K562 (cell line): ENCODE measurements around the gene RPTOR.

Experiments used
- CAMTA2 ChIP-seq: fragments of 250-450 bp; sonication (Bioruptor Pico); conservative IDR thresholded peaks from 2 replicates; pipeline ENCODE4 v1.5.1; 2022
- CBX5 ChIP-seq: IDR thresholded peaks from 2 replicates; pipeline ENCODE4 v1.6.1; 2014; ENCODE audit warnings: low read depth, borderline replicate concordance
- ILK ChIP-seq: fragments of 450-650 bp; IDR thresholded peaks from 2 replicates; pipeline ENCODE4 v1.6.1; 2016; ENCODE audit warnings: missing genetic modification characterization, low read depth, mild to moderate bottlenecking, missing compliant biosample characterization, moderate library complexity, borderline replicate concordance
- NONO ChIP-seq, 2 experiments: fragments of 200-400 bp in 1 of 2; fragments of 450-650 bp in 1 of 2; formaldehyde crosslinking in 1 of 2; IDR thresholded peaks; 2 replicates each; pipeline ENCODE4 v1.6.1; 2017; ENCODE audit warnings: low read depth in 2 of 2, mild to moderate bottlenecking in 2 of 2, moderate library complexity in 2 of 2, low read length in 1 of 2
- TFAM ChIP-seq: fragments of 250-450 bp; sonication (Bioruptor Pico); conservative IDR thresholded peaks from 2 replicates; pipeline ENCODE4 v1.5.0; 2021; ENCODE audit warnings: mild to moderate bottlenecking, moderate library complexity
- TRIM28 ChIP-seq: fragments of 450-650 bp; IDR thresholded peaks from 2 replicates; pipeline ENCODE4 v1.6.1; 2017
- ZBTB33 ChIP-seq: sonication (generic); formaldehyde crosslinking; IDR thresholded peaks from 2 replicates; pipeline ENCODE4 v1.8.1; 2023; ENCODE audit warnings: mild to moderate bottlenecking, missing genetic modification reagents
- ZKSCAN1 ChIP-seq: fragments of 150-350 bp; IDR thresholded peaks from 2 replicates; pipeline ENCODE4 v1.6.1; 2016; ENCODE audit warnings: low read depth, low read length
- ZKSCAN8 ChIP-seq: fragments of 200-800 bp; sonication (Bioruptor generic); IDR thresholded peaks from 2 replicates; pipeline ENCODE4 v1.6.1; 2016; ENCODE audit warnings: missing genetic modification characterization, missing compliant biosample characterization
- ZNF143 ChIP-seq: sonication (generic); formaldehyde crosslinking; IDR thresholded peaks from 2 replicates; pipeline ENCODE4 v1.9.0; 2022; ENCODE audit warnings: mild to moderate bottlenecking, missing genetic modification reagents
- TF ChIP-seq, protein P1 (sequence below), 3 experiments: IDR thresholded peaks in 2 of 3; conservative IDR thresholded peaks in 1 of 3; 2 replicates each; pipeline ENCODE4 v1.5.1; 2011 to 2012; ENCODE audit warnings: low read length in 3 of 3, mild to moderate bottlenecking in 3 of 3, control low read depth in 2 of 3, improper control_type of control experiment in 1 of 3, inconsistent platforms in 1 of 3, low read depth in 1 of 3, mixed read lengths in 1 of 3, moderate library complexity in 1 of 3; ENCODE audit not compliant: insufficient read depth in 2 of 3
- TF ChIP-seq, protein P2 (sequence below): fragments of 450-650 bp; formaldehyde crosslinking; IDR thresholded peaks from 2 replicates; pipeline ENCODE4 v1.4.0; 2020; ENCODE audit warnings: mild to moderate bottlenecking, moderate library complexity

DNA sequence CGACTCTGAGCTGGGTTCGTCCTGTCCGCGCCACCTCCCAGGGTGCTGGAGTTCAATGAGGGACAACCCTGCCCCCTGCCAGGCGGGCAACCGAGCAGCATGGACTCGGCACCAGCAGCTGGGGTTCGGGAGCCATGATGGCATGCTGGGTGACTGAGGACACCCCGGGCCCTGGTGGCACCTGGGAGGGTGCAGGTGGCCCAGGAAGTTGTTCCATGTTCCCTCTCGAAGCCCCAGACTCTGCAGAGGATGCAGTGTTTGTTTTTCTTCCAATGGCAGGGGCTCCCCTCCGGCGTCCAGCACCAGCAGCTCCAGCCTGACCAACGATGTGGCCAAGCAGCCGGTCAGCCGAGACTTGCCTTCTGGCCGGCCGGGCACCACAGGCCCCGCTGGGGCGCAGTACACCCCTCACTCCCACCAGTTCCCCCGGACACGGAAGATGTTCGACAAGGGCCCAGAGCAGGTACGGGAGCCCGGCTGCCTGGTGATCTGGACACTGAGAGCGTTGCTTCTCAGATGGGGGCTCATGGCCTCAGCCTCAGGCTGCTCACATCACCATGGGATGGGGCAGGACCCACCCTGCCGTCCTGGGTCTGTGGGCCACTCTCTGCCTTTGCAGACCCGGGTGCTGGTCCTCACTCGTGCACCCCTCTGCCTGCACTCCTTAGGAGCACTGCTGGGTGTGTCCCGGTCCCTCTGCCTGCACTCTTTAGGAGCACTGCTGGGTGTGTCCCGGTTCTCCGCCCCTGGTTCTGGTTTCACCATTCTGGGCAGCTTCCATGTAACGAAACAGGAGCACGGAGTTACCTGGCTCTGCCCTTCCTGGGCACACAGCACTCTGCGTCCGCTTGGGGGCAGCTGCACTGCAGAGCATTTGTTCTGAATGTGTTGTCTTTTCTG lies 378.8 kb downstream of the RPTOR start:
- TF ChIP-seq, protein P1, sequence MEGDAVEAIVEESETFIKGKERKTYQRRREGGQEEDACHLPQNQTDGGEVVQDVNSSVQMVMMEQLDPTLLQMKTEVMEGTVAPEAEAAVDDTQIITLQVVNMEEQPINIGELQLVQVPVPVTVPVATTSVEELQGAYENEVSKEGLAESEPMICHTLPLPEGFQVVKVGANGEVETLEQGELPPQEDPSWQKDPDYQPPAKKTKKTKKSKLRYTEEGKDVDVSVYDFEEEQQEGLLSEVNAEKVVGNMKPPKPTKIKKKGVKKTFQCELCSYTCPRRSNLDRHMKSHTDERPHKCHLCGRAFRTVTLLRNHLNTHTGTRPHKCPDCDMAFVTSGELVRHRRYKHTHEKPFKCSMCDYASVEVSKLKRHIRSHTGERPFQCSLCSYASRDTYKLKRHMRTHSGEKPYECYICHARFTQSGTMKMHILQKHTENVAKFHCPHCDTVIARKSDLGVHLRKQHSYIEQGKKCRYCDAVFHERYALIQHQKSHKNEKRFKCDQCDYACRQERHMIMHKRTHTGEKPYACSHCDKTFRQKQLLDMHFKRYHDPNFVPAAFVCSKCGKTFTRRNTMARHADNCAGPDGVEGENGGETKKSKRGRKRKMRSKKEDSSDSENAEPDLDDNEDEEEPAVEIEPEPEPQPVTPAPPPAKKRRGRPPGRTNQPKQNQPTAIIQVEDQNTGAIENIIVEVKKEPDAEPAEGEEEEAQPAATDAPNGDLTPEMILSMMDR (IDR thresholded peaks at IDR 0.05 in 2 of 3, conservative IDR thresholded peaks at IDR 0.05 in 1 of 3; ENCODE audit: insufficient read depth in 2 of 3, low read depth in 1 of 3, low read length in 3 of 3), result no peak
- TF ChIP-seq ZKSCAN8 (CRISPR knock-in tag) (no peak), NONO (IDR thresholded peaks at IDR 0.05; ENCODE audit: low read depth in 2 of 2, low read length in 1 of 2) (no peak), ZNF143 (CRISPR knock-in tag) (no peak), ZKSCAN1 (no peak), TFAM (CRISPR knock-in tag) (no peak), TRIM28 (no peak), CBX5 (no peak), CAMTA2 (CRISPR knock-in tag) (no peak), ILK (tag) (no peak), ZBTB33 (no peak)
- TF ChIP-seq, protein P2, sequence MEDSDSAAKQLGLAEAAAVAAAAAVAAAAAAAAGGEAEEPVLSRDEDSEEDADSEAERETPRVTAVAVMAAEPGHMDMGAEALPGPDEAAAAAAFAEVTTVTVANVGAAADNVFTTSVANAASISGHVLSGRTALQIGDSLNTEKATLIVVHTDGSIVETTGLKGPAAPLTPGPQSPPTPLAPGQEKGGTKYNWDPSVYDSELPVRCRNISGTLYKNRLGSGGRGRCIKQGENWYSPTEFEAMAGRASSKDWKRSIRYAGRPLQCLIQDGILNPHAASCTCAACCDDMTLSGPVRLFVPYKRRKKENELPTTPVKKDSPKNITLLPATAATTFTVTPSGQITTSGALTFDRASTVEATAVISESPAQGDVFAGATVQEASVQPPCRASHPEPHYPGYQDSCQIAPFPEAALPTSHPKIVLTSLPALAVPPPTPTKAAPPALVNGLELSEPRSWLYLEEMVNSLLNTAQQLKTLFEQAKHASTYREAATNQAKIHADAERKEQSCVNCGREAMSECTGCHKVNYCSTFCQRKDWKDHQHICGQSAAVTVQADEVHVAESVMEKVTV (CRISPR knock-in tag), result no peak
